Colonic mucosa (tissue), 4 donors: Measurements from ENCODE around the gene PFKP. TPM values are rescaled to one million over a fixed set of nuclear protein-coding genes. Genes with fewer than 3 reads are reported as not detected.

ENCODE experiments used
- DNase-seq: peaks from one replicate; pipeline ENCODE4 v3.0.0-alpha.2; 2020
- H3K27ac ChIP-seq: fragments of 200-600 bp; one replicate; pipeline ENCODE4 v1.8.0; 2021
- H3K27me3 ChIP-seq: fragments of 200-600 bp; one replicate; pipeline ENCODE4 v1.8.0; 2021
- H3K36me3 ChIP-seq: fragments of 200-600 bp; one replicate; pipeline ENCODE4 v1.8.0; 2021
- H3K4me1 ChIP-seq: fragments of 200-600 bp; one replicate; pipeline ENCODE4 v1.8.0; 2021; ENCODE audit warnings: mild to moderate bottlenecking
- H3K4me3 ChIP-seq: fragments of 200-600 bp; one replicate; pipeline ENCODE4 v1.8.0; 2021
- H3K9ac ChIP-seq, 2 donors: one replicate each; pipeline ENCODE4 v1.7.0; 2013; ENCODE audit warnings: control low read depth in 2 of 2, low read depth in 2 of 2, low read length in 2 of 2
- H3K9me3 ChIP-seq: fragments of 200-600 bp; one replicate; pipeline ENCODE4 v1.8.0; 2021
- CTCF ChIP-seq: fragments of 200-600 bp; IDR thresholded peaks from one replicate; pipeline ENCODE4 v1.8.0; 2022; ENCODE audit warnings: antibody characterized with exemption, mild to moderate bottlenecking
- intact Hi-C: fragments of 100-400 bp; cut with DNase I; formaldehyde crosslinking; loops from one replicate; pipeline ENCODE4 v1.14.1; 2022
- total RNA-seq, 2 donors: library from RNA; stranded (reverse); fragmentation: NEBNext Ultra II Directional in 1 of 2; extraction: Animal tissue kit (Norgen Biotek cat#: 25700) in 1 of 2; gene quantifications; one replicate each; pipeline ENCODE4 v1.2.1, GENCODE V29; 2021
- donor health status: healthy.
- donor health status: DM: no; HTN: no; CAD: no.
- donor health status: DM: no; HTN: no; CAD: no.

PFKP gene
- total RNA-seq, 2 donors from 2014 or later: 134 to 209 TPM

GRCh38 chr10:3040069-3040468 lies 27.3 kb upstream of the PFKP start:
- no peak for TF ChIP-seq CTCF
- intact Hi-C loops: loop anchor here (5.0 kb wide), 1 partner anchor 203 kb away; no protein-coding TSS in a partner anchor
- no peaks in the 10 kb centered on the region for H3K4me1 ChIP-seq
- no peaks in the 10 kb centered on the region for H3K36me3 ChIP-seq
- H3K27ac ChIP-seq: no peak overlapping the region
- no peak overlapping the region for H3K9ac ChIP-seq
- no peaks in the 10 kb centered on the region for H3K9me3 ChIP-seq
- no peaks in the 10 kb centered on the region for H3K27me3 ChIP-seq
- no peak overlapping the region for H3K4me3 ChIP-seq
- no peak for DNase-seq

GRCh38 chr10:3042589-3042988 lies 24.8 kb upstream of the PFKP start:
- intact Hi-C loops: loop anchor here (5.0 kb wide), 1 partner anchor 205 kb away; no protein-coding TSS in a partner anchor
- no peak for TF ChIP-seq CTCF
- no peaks in the 10 kb centered on the region for H3K9me3 ChIP-seq
- no peak overlapping the region for H3K4me3 ChIP-seq
- H3K36me3 ChIP-seq: no peaks in the 10 kb centered on the region
- no peaks in the 10 kb centered on the region for H3K4me1 ChIP-seq
- H3K27me3 ChIP-seq: no peaks in the 10 kb centered on the region
- H3K27ac ChIP-seq: no peak overlapping the region
- no peak for DNase-seq
- no peak overlapping the region for H3K9ac ChIP-seq

GRCh38 chr10:3043512-3044368 lies 23.6 kb upstream of the PFKP start:
- H3K9me3 ChIP-seq: no peaks in the 10 kb centered on the region
- H3K4me3 ChIP-seq: no peak overlapping the region
- H3K27ac ChIP-seq: no peak overlapping the region
- intact Hi-C loops: loop anchor here (2.0 to 5.0 kb wide), 2 partner anchors 115 to 206 kb away; no protein-coding TSS in a partner anchor
- no peaks in the 10 kb centered on the region for H3K36me3 ChIP-seq
- DNase-seq: peak; percentile 72
- peak; percentile 63 for TF ChIP-seq CTCF
- no peak overlapping the region for H3K9ac ChIP-seq
- H3K4me1 ChIP-seq: no peaks in the 10 kb centered on the region
- H3K27me3 ChIP-seq: no peaks in the 10 kb centered on the region

- H3K9ac ChIP-seq: peak overlapping the region in 1 of 2 donors; percentile 14
- intact Hi-C loops: loop anchor here (2.0 kb wide), 1 partner anchor 117 kb away; no protein-coding TSS in a partner anchor
Observed at GRCh38 chr10:3045471-3046209, 21.7 kb upstream of the PFKP start.

More at GRCh38 chr10:3045471-3046209, 21.7 kb upstream of the PFKP start:
- DNase-seq: peak; percentile 45
- H3K27me3 ChIP-seq: no peaks in the 10 kb centered on the region
- no peaks in the 10 kb centered on the region for H3K9me3 ChIP-seq
- no peaks in the 10 kb centered on the region for H3K36me3 ChIP-seq
- no peak overlapping the region for H3K4me3 ChIP-seq
- TF ChIP-seq CTCF: no peak
- H3K27ac ChIP-seq: peak overlapping the region; percentile 37
- H3K4me1 ChIP-seq: no peaks in the 10 kb centered on the region
